ENCODE results near the gene MRPL53. TPM values are rescaled to one million over a fixed set of nuclear protein-coding genes. Genes with fewer than 3 reads are reported as not detected.
A peak's percentile ranks its signal among the peaks of the same experiment; 100 is the strongest.

MRPL53 gene
- polyA plus RNA-seq, 3 donors = 48.6 to 133 (median 106) TPM

DNA sequence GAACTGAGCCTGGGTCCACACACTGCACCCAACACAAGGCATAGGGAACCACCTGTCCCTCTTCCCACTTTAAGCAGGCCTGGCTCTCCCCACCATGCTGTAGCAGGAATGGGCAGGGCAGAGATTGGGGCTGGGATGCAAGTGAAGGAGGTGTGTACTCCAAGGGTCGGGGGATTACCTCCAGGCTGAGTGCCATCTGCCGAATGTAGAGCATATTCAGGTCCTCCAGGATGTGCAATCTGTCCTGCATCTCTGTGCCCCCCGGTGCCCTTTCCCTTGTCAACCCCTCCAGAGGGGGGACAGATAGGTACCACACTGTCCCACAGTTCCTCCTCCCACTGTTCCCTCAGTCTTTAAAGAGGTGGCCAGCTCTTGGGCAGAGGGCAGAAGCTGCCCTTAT lies 33.1 kb downstream of the MRPL53 start:
- Mint-ChIP-seq H3K27me3 (ENCODE audit: low read depth in 3 of 3) (peaks cover 39 to 54% (median 46%) of the 10 kb centered on the region in 3 donors), H3K36me3 (peaks cover 4 to 5% of the 10 kb centered on the region in 2 donors), H3K27ac (no peak overlapping the region), H3K4me3 (peak overlapping the region in 1 of 2 donors; percentile 92), H3K4me1 (peaks cover 36% of the 10 kb centered on the region), H3K9me3 (peaks cover 0 to 9% (median 6%) of the 10 kb centered on the region in 7 donors)
- no peak for DNase-seq
- Histone ChIP-seq H3K36me3 (replicated peaks in 1 of 2; ENCODE audit: control insufficient read depth in 1 of 2, insufficient read depth in 2 of 2, low read length in 2 of 2) (no peaks in the 10 kb centered on the region), H3K27me3 (ENCODE audit: control insufficient read depth in 2 of 2, insufficient read depth in 2 of 2, low read length in 2 of 2) (peaks cover 22 to 51% of the 10 kb centered on the region in 2 donors), H3K4me3 (replicated peaks in 1 of 3; ENCODE audit: low read depth in 2 of 3, low read length in 3 of 3) (no peak overlapping the region), H4K20me1 (ENCODE audit: insufficient read depth, low read length) (no peaks in the 10 kb centered on the region), H3K4me1 (ENCODE audit: control insufficient read depth in 1 of 2, insufficient read depth in 2 of 2, low read length in 2 of 2) (peaks cover 32 to 33% of the 10 kb centered on the region in 2 donors), H3K79me2 (ENCODE audit: insufficient read depth, low read length) (no peaks in the 10 kb centered on the region), H3K4me2 (replicated peaks; ENCODE audit: extremely low read depth, low read length, poor library complexity, severe bottlenecking) (no peak overlapping the region), H3K27ac (ENCODE audit: low read depth in 1 of 2, low read length in 2 of 2) (no peak overlapping the region), H3K9me3 (replicated peaks in 1 of 2; ENCODE audit: control insufficient read depth in 1 of 2, insufficient read depth in 1 of 2, low read length in 2 of 2) (peaks cover 0 to 19% of the 10 kb centered on the region in 2 donors), H2AFZ (ENCODE audit: insufficient read depth, low read depth, low read length, poor library complexity, severe bottlenecking) (peak overlapping the region; percentile 79), H3K9ac (ENCODE audit: insufficient read depth, low read length, poor library complexity, severe bottlenecking) (peak overlapping the region; percentile 29)
- WGBS (ENCODE audit: insufficient coverage) = 35% methylated on average over 3 of the region's 3 CpGs
- TF ChIP-seq, protein P1, sequence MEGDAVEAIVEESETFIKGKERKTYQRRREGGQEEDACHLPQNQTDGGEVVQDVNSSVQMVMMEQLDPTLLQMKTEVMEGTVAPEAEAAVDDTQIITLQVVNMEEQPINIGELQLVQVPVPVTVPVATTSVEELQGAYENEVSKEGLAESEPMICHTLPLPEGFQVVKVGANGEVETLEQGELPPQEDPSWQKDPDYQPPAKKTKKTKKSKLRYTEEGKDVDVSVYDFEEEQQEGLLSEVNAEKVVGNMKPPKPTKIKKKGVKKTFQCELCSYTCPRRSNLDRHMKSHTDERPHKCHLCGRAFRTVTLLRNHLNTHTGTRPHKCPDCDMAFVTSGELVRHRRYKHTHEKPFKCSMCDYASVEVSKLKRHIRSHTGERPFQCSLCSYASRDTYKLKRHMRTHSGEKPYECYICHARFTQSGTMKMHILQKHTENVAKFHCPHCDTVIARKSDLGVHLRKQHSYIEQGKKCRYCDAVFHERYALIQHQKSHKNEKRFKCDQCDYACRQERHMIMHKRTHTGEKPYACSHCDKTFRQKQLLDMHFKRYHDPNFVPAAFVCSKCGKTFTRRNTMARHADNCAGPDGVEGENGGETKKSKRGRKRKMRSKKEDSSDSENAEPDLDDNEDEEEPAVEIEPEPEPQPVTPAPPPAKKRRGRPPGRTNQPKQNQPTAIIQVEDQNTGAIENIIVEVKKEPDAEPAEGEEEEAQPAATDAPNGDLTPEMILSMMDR (IDR thresholded peaks at IDR 0.05) = no peak
- intact Hi-C loops (cut with micrococcal nuclease) = no loop called here

GRCh38 chr2:74438248-74438647 lies 34.2 kb downstream of the MRPL53 start:
- Histone ChIP-seq H3K9me3 (replicated peaks in 1 of 2; ENCODE audit: control insufficient read depth in 1 of 2, insufficient read depth in 1 of 2, low read length in 2 of 2) (peaks cover 0 to 19% of the 10 kb centered on the region in 2 donors), H3K36me3 (replicated peaks in 1 of 2; ENCODE audit: control insufficient read depth in 1 of 2, insufficient read depth in 2 of 2, low read length in 2 of 2) (no peaks in the 10 kb centered on the region), H3K4me3 (replicated peaks in 1 of 3; ENCODE audit: low read depth in 2 of 3, low read length in 3 of 3) (no peak overlapping the region), H3K4me2 (replicated peaks; ENCODE audit: extremely low read depth, low read length, poor library complexity, severe bottlenecking) (no peak overlapping the region), H3K79me2 (ENCODE audit: insufficient read depth, low read length) (no peaks in the 10 kb centered on the region), H2AFZ (ENCODE audit: insufficient read depth, low read depth, low read length, poor library complexity, severe bottlenecking) (no peak overlapping the region), H3K4me1 (ENCODE audit: control insufficient read depth in 1 of 2, insufficient read depth in 2 of 2, low read length in 2 of 2) (peaks cover 27 to 29% of the 10 kb centered on the region in 2 donors), H3K27ac (ENCODE audit: low read depth in 1 of 2, low read length in 2 of 2) (no peak overlapping the region), H4K20me1 (ENCODE audit: insufficient read depth, low read length) (no peaks in the 10 kb centered on the region), H3K9ac (ENCODE audit: insufficient read depth, low read length, poor library complexity, severe bottlenecking) (no peak overlapping the region), H3K27me3 (ENCODE audit: control insufficient read depth in 2 of 2, insufficient read depth in 2 of 2, low read length in 2 of 2) (peaks cover 19 to 41% of the 10 kb centered on the region in 2 donors)
- peaks cover 36 to 45% (median 40%) of the 10 kb centered on the region in 3 donors for H3K27me3 Mint-ChIP-seq (ENCODE audit: low read depth in 3 of 3)
- peaks cover 0 to 9% (median 6%) of the 10 kb centered on the region in 7 donors for H3K9me3 Mint-ChIP-seq
- intact Hi-C loops (cut with micrococcal nuclease) = no loop called here
- H3K4me3 Mint-ChIP-seq = no peak overlapping the region
- peaks cover 32% of the 10 kb centered on the region for H3K4me1 Mint-ChIP-seq
- no peak for DNase-seq
- 100% methylated on average over 1 of the region's 1 CpG for WGBS (ENCODE audit: insufficient coverage)
- H3K27ac Mint-ChIP-seq = peak overlapping the region in 1 of 7 donors; percentile 16
- peaks cover 4 to 5% of the 10 kb centered on the region in 2 donors for H3K36me3 Mint-ChIP-seq
- TF ChIP-seq, protein P1 (IDR thresholded peaks at IDR 0.05) = no peak

All from CD14-positive monocyte (primary cell).